GM23248 (cell line): ENCODE data around the gene TMC5.

Experiments used
- EZH2 ChIP-seq: fragments of 200-600 bp; sonication (generic); IDR thresholded peaks from 2 replicates; pipeline ENCODE4 v1.6.1; 2018; ENCODE audit warnings: antibody characterized with exemption, mild to moderate bottlenecking; ENCODE audit not compliant: insufficient read depth, poor library complexity, severe bottlenecking
- EZH2phosphoT487 ChIP-seq: fragments of 200-600 bp; sonication (generic); IDR thresholded peaks from 2 replicates; pipeline ENCODE4 v1.6.1; 2018; ENCODE audit warnings: antibody characterized with exemption, moderate library complexity, mild to moderate bottlenecking, low read depth; ENCODE audit not compliant: insufficient read depth

GRCh38 chr16:19525385-19525723, 107.7 kb downstream of the TMC5 start:
- TF ChIP-seq EZH2phosphoT487 (no peak), EZH2 (no peak)
